ENCODE data around the gene YAF2.
"Not testable (repeated sequence)": the region's sequence is repeated elsewhere in the genome, so short reads cannot be mapped to it uniquely, and the experiment has no call there.

YAF2 gene

GRCh38 chr12:42255866-42256261 lies 17.8 kb upstream of the YAF2 start:
- no peak for DNase-seq (ENCODE audit: low read depth)
- no peak overlapping the region for H3K4me3 ChIP-seq (ENCODE audit: low read depth, low read length)
- TF ChIP-seq, protein P1, sequence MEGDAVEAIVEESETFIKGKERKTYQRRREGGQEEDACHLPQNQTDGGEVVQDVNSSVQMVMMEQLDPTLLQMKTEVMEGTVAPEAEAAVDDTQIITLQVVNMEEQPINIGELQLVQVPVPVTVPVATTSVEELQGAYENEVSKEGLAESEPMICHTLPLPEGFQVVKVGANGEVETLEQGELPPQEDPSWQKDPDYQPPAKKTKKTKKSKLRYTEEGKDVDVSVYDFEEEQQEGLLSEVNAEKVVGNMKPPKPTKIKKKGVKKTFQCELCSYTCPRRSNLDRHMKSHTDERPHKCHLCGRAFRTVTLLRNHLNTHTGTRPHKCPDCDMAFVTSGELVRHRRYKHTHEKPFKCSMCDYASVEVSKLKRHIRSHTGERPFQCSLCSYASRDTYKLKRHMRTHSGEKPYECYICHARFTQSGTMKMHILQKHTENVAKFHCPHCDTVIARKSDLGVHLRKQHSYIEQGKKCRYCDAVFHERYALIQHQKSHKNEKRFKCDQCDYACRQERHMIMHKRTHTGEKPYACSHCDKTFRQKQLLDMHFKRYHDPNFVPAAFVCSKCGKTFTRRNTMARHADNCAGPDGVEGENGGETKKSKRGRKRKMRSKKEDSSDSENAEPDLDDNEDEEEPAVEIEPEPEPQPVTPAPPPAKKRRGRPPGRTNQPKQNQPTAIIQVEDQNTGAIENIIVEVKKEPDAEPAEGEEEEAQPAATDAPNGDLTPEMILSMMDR (IDR thresholded peaks at IDR 0.05; ENCODE audit: low read depth, low read length, missing control alignments) = no peak

DNA sequence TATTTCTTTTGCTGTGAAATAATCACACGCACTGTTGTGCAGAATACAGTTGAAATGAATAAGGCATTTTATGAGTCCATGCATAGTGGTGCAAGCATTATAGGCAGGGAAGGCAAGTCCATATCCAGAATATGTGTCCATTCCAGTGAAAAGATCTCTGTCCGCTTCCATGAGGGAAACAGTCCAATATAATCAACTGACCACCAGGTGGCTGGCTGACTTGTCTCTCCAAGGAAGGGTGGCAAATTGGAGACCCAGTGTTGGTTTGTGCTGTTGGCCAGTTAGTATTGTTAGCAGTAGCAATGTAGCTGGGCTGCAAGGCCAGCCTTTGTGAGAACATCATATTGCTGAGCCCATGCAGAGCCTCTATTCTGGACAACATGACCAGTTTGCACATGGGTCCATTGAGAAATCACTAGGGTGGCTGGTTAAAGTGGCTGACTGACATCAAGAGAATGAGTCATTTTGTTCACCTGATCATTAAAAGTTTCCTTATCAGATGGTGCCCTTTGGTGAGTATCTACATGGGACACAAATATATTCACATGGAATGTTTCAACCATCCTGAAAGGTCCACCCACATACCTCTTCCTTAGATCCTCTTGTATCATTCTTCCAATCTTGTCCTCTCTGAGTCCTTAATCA lies 17.3 kb upstream of the YAF2 start:
- TF ChIP-seq, protein P1 (IDR thresholded peaks at IDR 0.05; ENCODE audit: low read depth, low read length, missing control alignments) = no peak
- no peak overlapping the region for H3K4me3 ChIP-seq (ENCODE audit: low read depth, low read length)
- no peak for DNase-seq (ENCODE audit: low read depth)

- H3K4me3 ChIP-seq (ENCODE audit: low read depth, low read length); DNase-seq (ENCODE audit: low read depth): not testable (repeated sequence)
Measured at GRCh38 chr12:42252645-42253044, 14.6 kb upstream of the YAF2 start.

DNA sequence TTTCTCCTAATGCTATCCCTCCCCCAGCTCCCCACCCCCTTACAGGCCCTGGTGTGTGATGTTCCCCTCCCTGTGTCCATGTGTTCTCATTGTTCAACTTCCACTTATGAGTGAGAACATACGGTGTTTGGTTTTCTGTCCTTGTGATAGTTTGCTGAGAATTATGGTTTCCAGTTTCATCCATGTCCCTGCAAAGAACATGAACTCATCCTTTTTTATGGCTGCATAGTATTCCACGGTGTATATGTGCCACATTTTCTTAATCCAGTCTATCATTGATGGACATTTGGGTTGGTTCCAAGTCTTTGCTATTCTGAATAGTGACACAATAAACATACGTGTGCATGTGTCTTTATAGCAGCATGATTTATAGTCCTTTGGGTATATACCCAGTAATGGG lies 11.0 kb upstream of the YAF2 start:
- not testable (repeated sequence) for H3K4me3 ChIP-seq (ENCODE audit: low read depth, low read length); DNase-seq (ENCODE audit: low read depth)

GRCh38 chr12:42240131-42240750 lies 2.2 kb upstream of the YAF2 start:
- DNase-seq (ENCODE audit: low read depth) = no peak
- H3K4me3 ChIP-seq (ENCODE audit: low read depth, low read length) = no peak overlapping the region
- TF ChIP-seq, protein P1 (IDR thresholded peaks at IDR 0.05; ENCODE audit: low read depth, low read length, missing control alignments) = no peak

DNA sequence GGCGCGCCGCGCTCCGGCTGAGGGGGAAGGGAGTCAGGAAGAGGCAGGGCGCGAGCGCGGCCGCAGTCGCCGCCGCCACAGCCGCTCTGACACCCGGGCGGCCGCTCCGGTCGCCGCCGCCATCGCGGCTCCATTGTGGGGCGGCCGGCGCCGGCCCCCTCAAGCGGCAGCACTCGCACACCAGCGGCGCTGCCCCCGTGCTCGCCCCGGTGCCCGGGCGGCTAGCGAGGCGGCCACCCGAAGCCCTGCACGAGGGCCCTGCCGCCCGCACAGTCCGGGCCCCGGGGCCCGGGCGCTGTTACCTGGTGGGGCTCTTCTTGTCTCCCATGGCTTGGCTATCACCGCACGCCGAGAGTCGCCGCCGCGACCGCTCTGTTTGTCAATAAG lies 202 bp downstream of the YAF2 start:
- TF ChIP-seq, protein P1 (IDR thresholded peaks at IDR 0.05; ENCODE audit: low read depth, low read length, missing control alignments) = no peak
- H3K4me3 ChIP-seq (ENCODE audit: low read depth, low read length) = peak overlapping the region; percentile 75
- DNase-seq (ENCODE audit: low read depth) = no peak

DNA sequence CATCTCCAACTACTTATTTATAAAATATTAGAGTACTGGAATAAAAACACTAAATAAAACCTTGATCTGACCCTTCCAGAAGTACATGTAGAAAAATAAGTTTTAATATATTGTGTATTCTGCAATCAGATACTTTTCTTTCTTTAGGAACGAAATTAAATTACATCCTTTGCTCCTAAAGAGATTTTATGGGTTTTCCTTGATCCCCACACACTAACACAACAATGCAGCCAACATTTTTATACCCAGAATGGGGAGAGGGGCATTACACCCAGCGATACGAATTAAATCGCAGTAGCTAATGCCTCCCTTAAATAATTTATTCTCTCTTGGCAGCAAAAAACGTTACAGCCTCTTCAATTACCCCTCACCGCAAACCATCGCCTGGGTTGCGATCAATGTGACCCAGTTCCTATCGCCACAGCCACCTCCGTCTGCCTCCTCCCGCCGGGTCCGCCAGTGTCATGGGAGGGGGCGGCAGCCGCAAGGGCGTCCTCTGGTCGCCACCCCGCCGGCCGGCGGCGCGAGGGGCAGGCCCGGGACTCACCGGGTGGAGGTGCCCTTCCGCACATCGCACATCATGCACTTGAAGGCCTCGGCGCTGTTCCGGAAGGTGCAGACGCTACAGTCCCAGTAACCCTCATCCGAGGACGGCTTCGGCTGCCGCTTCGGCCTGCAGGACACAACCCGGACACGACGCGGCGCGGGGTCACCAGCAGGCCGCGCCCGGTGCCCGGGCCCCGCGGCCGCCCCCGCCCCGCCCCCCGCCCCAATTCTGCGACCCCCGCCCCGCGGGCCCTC lies 796 bp downstream of the YAF2 start:
- peak; percentile 70 for DNase-seq (ENCODE audit: low read depth)
- H3K4me3 ChIP-seq (ENCODE audit: low read depth, low read length) = peak overlapping the region; percentile 75
- TF ChIP-seq, protein P1 (IDR thresholded peaks at IDR 0.05; ENCODE audit: low read depth, low read length, missing control alignments) = peak; percentile 57
